ENCODE results near the gene PCBP3. TPM values are rescaled to one million over a fixed set of nuclear protein-coding genes. Genes with fewer than 3 reads are reported as not detected.

The PCBP3 gene
- total and polyA plus RNA-seq, 2 of the 8 experiments (the other 6 are each of a cell fraction or from before 2014, with no cell fraction given): 3.5 to 6.3 TPM

DNA sequence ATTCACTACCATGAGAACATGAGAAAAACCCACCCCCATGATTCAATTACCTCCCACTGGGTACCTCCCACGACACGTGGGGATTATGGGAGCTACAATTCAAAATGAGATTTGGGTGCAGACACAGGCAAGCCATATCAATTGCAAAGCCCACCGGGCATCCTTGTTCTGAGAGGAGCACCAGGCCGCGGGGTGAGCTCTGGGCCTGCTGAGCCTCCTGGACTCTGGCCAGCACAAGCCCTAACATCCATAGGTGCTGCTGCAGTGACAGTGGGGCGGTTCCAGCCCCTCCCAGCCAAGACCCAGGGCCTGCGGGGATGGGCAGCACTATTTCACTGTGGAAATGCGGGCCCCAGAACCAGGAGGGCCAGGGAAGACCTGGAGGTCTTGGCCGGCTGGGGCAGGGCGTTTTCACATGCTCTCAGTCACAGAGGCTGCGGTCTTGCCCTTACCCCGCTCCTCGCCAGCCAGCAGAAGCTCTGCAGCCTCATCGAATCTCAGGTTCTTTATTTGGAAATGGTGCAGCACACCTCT lies 103.8 kb downstream of the PCBP3 start:
- H3K9ac ChIP-seq (replicated peaks in 1 of 4; ENCODE audit: extremely low read depth in 1 of 4, low read depth in 3 of 4, low read length in 3 of 4): no peak overlapping the region
- H3K27me3 ChIP-seq (replicated peaks in 1 of 4; ENCODE audit: control insufficient read depth in 3 of 4, extremely low read depth in 1 of 4, insufficient read depth in 3 of 4, low read length in 3 of 4): no peaks in the 10 kb centered on the region
- H3K36me3 ChIP-seq (ENCODE audit: control insufficient read depth in 2 of 4, insufficient read depth in 4 of 4, low read length in 3 of 4): no peaks in the 10 kb centered on the region; a peak in 2 of 8 replicates
- H2BK20ac ChIP-seq (ENCODE audit: low read length): no peak overlapping the region
- H3K4me1 ChIP-seq (replicated peaks in 1 of 4; ENCODE audit: control insufficient read depth in 3 of 4, insufficient read depth in 4 of 4, low read length in 3 of 4): peaks cover 0 to 11% (median 8%) of the 10 kb centered on the region in 4 experiments; a peak in 5 of 7 replicates
- H2AK5ac ChIP-seq (ENCODE audit: low read depth, low read length): no peak overlapping the region
- ChIA-PET POLR2A (ENCODE audit: partially characterized antibody) (interaction anchor here (1.2 kb wide), 1 partner anchor 10 kb away, joined by 3 read pairs; no protein-coding TSS in a partner anchor), CTCF (ENCODE audit: partially characterized antibody) (interaction anchor here (1.3 to 2.2 kb wide), 2 partner anchors 20 to 73 kb away, joined by 4 to 6 read pairs; no protein-coding TSS in a partner anchor)
- H3K56ac ChIP-seq (replicated peaks; ENCODE audit: insufficient read length, low read depth, low read length): no peak overlapping the region
- H4K20me1 ChIP-seq (replicated peaks in 1 of 2; ENCODE audit: control insufficient read depth in 1 of 2, insufficient read depth in 2 of 2, low read length in 2 of 2): no peaks in the 10 kb centered on the region
- no peak overlapping the region for H2AFZ ChIP-seq (ENCODE audit: low read length)
- H3K14ac ChIP-seq (ENCODE audit: insufficient read length): no peak overlapping the region
- H2BK120ac ChIP-seq (replicated peaks; ENCODE audit: low read depth, low read length): no peak overlapping the region
- DNase-seq (ENCODE audit: low read depth in 1 of 2, low spot score in 2 of 2): peak in 1 of 2 experiments; percentile 46
- H2BK15ac ChIP-seq (ENCODE audit: low read length): no peak overlapping the region
- H3K18ac ChIP-seq (ENCODE audit: extremely low read depth, low read length): no peak overlapping the region
- no peak for FAIRE-seq
- H2BK5ac ChIP-seq (ENCODE audit: low read depth, low read length): no peak overlapping the region
- 90% methylated on average over 14 of the region's 14 CpGs; no CpG with 5 or more reads in 1 of the 2 experiments for WGBS, 2 experiments (ENCODE audit: extremely low coverage in 1 of 2, insufficient coverage in 1 of 2, insufficient read length in 1 of 2, insufficient replicate concordance in 2 of 2, low coverage in 1 of 2, low lambda C conversion rate in 2 of 2, missing lambda C conversion rate in 1 of 2)
- H3K23ac ChIP-seq (ENCODE audit: insufficient read length): no peak overlapping the region
- H3K27ac ChIP-seq (ENCODE audit: low read depth, low read length): no peak overlapping the region
- H3K4ac ChIP-seq (replicated peaks; ENCODE audit: insufficient read length, low read depth, low read length): no peak overlapping the region
- peaks cover 3 to 5% of the 10 kb centered on the region in 2 experiments; a peak in 1 of 4 replicates for H3K9me3 ChIP-seq (ENCODE audit: insufficient read depth in 2 of 2, low read depth in 1 of 2, low read length in 1 of 2)
- no peak overlapping the region for H2BK12ac ChIP-seq (ENCODE audit: low read depth, low read length)
- H3K79me2 ChIP-seq (ENCODE audit: control insufficient read depth in 1 of 2, insufficient read depth in 2 of 2, low read length in 2 of 2): no peaks in the 10 kb centered on the region
- H3K4me2 ChIP-seq (ENCODE audit: insufficient read depth in 1 of 2, low read depth in 2 of 2, low read length in 2 of 2): peak overlapping the region; percentile 25 to 49; a peak in 1 of 4 replicates
- no peak overlapping the region for H4K91ac ChIP-seq (replicated peaks; ENCODE audit: insufficient read length, low read length)
- H4K8ac ChIP-seq (ENCODE audit: extremely low read depth, insufficient read depth, low read length): peak overlapping the region; percentile 31; the same call in 1 of the 2 replicates
- no peaks in the 10 kb centered on the region for H3K23me2 ChIP-seq (ENCODE audit: low read depth, low read length)
- no peak overlapping the region for H4K5ac ChIP-seq (ENCODE audit: insufficient read length, low read depth, low read length)
- H3K4me3 ChIP-seq (ENCODE audit: extremely low read depth in 1 of 4, insufficient read depth in 2 of 4, low read depth in 3 of 4, low read length in 4 of 4): no peak overlapping the region
- H3K79me1 ChIP-seq (ENCODE audit: low read depth, low read length): no peaks in the 10 kb centered on the region
- TF ChIP-seq, protein P1, sequence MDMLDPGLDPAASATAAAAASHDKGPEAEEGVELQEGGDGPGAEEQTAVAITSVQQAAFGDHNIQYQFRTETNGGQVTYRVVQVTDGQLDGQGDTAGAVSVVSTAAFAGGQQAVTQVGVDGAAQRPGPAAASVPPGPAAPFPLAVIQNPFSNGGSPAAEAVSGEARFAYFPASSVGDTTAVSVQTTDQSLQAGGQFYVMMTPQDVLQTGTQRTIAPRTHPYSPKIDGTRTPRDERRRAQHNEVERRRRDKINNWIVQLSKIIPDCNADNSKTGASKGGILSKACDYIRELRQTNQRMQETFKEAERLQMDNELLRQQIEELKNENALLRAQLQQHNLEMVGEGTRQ (IDR thresholded peaks at IDR 0.05; ENCODE audit: low read length): no peak
- TF ChIP-seq SP1 (IDR thresholded peaks at IDR 0.05; ENCODE audit: low read depth, low read length) (no peak), CHD1 (IDR thresholded peaks at IDR 0.05; ENCODE audit: low read depth, low read length) (no peak), MAFK (IDR thresholded peaks at IDR 0.05; ENCODE audit: low read depth, low read length) (no peak), RBBP5 (IDR thresholded peaks at IDR 0.05; ENCODE audit: borderline replicate concordance, low read depth, low read length) (no peak), TEAD4 (IDR thresholded peaks at IDR 0.05; ENCODE audit: low read depth, low read length) (no peak), CHD2 (IDR thresholded peaks at IDR 0.05; ENCODE audit: low read length) (no peak), KDM1A (IDR thresholded peaks at IDR 0.05; ENCODE audit: borderline replicate concordance, low read length) (no peak), POU5F1 (IDR thresholded peaks at IDR 0.05; ENCODE audit: low read depth, low read length) (no peak)
- TF ChIP-seq, protein P2, sequence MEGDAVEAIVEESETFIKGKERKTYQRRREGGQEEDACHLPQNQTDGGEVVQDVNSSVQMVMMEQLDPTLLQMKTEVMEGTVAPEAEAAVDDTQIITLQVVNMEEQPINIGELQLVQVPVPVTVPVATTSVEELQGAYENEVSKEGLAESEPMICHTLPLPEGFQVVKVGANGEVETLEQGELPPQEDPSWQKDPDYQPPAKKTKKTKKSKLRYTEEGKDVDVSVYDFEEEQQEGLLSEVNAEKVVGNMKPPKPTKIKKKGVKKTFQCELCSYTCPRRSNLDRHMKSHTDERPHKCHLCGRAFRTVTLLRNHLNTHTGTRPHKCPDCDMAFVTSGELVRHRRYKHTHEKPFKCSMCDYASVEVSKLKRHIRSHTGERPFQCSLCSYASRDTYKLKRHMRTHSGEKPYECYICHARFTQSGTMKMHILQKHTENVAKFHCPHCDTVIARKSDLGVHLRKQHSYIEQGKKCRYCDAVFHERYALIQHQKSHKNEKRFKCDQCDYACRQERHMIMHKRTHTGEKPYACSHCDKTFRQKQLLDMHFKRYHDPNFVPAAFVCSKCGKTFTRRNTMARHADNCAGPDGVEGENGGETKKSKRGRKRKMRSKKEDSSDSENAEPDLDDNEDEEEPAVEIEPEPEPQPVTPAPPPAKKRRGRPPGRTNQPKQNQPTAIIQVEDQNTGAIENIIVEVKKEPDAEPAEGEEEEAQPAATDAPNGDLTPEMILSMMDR (IDR thresholded peaks at IDR 0.05; ENCODE audit: control extremely low read depth in 1 of 3, insufficient read depth in 1 of 3, low read depth in 1 of 3, low read length in 3 of 3): no peak
